Prostate gland (tissue), 2 donors: ENCODE results near the gene IFI27L2.

Source experiments
- POLR2A ChIP-seq: fragments of 450-650 bp; IDR thresholded peaks from one replicate; pipeline ENCODE4 v1.6.1; 2016; ENCODE audit warnings: antibody characterized with exemption, mild to moderate bottlenecking
- POLR2AphosphoS5 ChIP-seq: sonication (generic); formaldehyde crosslinking; IDR thresholded peaks from one replicate; pipeline ENCODE4 v1.6.1; 2017; ENCODE audit warnings: antibody characterized with exemption
- TF ChIP-seq, protein P1 (sequence below), 4 experiments: fragments of 200-600 bp in 2 of 4; fragments of 450-650 bp in 2 of 4; sonication (generic) in 2 of 4; IDR thresholded peaks; 1 replicate in 3 of 4; 2 replicates in 1 of 4; pipeline ENCODE4 v1.5.1; 2016 to 2019; ENCODE audit warnings: antibody characterized with exemption in 4 of 4, mild to moderate bottlenecking in 2 of 4, moderate library complexity in 2 of 4

DNA sequence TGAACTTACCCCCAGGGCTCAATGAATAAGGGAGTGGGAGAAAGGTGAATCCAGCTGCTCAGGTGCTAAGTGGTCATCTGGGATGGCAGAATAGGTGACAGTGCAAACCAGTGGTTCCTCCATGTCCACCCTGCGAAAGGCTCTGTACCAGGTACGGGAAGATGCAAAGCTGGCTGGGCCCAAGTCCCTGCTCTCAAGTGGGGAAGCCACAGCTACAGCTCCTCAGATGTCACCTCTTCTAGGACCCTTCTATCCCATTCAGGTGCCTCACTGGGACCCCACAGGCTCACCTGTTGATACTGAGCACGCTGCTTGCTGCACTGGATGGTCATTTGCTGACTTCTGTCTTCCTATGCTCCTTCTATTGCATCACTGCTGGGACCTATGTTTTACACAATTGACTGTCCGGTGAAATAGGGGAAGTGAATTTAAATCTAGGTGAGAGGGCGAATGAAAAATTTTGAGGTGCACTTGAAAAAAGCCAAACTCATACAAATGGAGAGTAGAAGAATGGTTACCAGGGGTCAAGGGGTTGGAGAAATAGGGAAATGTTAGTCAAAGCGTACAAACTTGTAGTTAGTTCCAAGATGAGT, 24.4 kb upstream of the IFI27L2 start:
- TF ChIP-seq, protein P1, sequence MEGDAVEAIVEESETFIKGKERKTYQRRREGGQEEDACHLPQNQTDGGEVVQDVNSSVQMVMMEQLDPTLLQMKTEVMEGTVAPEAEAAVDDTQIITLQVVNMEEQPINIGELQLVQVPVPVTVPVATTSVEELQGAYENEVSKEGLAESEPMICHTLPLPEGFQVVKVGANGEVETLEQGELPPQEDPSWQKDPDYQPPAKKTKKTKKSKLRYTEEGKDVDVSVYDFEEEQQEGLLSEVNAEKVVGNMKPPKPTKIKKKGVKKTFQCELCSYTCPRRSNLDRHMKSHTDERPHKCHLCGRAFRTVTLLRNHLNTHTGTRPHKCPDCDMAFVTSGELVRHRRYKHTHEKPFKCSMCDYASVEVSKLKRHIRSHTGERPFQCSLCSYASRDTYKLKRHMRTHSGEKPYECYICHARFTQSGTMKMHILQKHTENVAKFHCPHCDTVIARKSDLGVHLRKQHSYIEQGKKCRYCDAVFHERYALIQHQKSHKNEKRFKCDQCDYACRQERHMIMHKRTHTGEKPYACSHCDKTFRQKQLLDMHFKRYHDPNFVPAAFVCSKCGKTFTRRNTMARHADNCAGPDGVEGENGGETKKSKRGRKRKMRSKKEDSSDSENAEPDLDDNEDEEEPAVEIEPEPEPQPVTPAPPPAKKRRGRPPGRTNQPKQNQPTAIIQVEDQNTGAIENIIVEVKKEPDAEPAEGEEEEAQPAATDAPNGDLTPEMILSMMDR (IDR thresholded peaks at IDR 0.05) = no peak
- TF ChIP-seq POLR2A (no peak), POLR2AphosphoS5 (no peak)
